OCI-LY1 (cell line): Measurements from ENCODE around the gene CLK2.

ENCODE experiments used
- H2AFZ ChIP-seq: fragments of 200-600 bp; sonication (generic), shearing (Covaris generic); 2 replicates; pipeline ENCODE4 v1.6.0; 2014; ENCODE audit warnings: antibody characterized with exemption, mild to moderate bottlenecking, low read length
- H3F3A ChIP-seq: fragments of 200-600 bp; sonication (generic), shearing (Covaris generic); 2 replicates; pipeline ENCODE4 v1.6.0; 2014; ENCODE audit warnings: mild to moderate bottlenecking, antibody characterized with exemption, low read length, moderate library complexity; ENCODE audit not compliant: insufficient read depth
- H3K27ac ChIP-seq: fragments of 200-600 bp; sonication (generic); 2 replicates; pipeline ENCODE4 v1.5.1; 2014; ENCODE audit warnings: low read length, mixed run types, mild to moderate bottlenecking, low read depth; ENCODE audit not compliant: poor library complexity, severe bottlenecking
- H3K27me3 ChIP-seq: fragments of 200-600 bp; sonication (generic); 2 replicates; pipeline ENCODE4 v1.6.0; 2014; ENCODE audit warnings: antibody characterized with exemption, mild to moderate bottlenecking, low read length, moderate library complexity; ENCODE audit not compliant: insufficient read depth
- H3K36me3 ChIP-seq: fragments of 200-600 bp; sonication (generic); 2 replicates; pipeline ENCODE4 v1.6.1; 2014; ENCODE audit warnings: mild to moderate bottlenecking, antibody characterized with exemption, low read length, moderate library complexity, mixed read lengths; ENCODE audit not compliant: insufficient read depth
- H3K4me1 ChIP-seq: fragments of 200-600 bp; sonication (generic); 2 replicates; pipeline ENCODE4 v1.5.1; 2014; ENCODE audit warnings: mild to moderate bottlenecking, low read length, moderate library complexity; ENCODE audit not compliant: insufficient read depth, severe bottlenecking
- H3K4me2 ChIP-seq: fragments of 200-600 bp; sonication (generic), shearing (Covaris generic); 2 replicates; pipeline ENCODE4 v1.6.1; 2014; ENCODE audit warnings: low read length
- H3K4me3 ChIP-seq: fragments of 200-600 bp; sonication (generic); 2 replicates; pipeline ENCODE4 v1.5.1; 2014; ENCODE audit warnings: low read length, low read depth, mild to moderate bottlenecking, mixed read lengths; ENCODE audit not compliant: poor library complexity, severe bottlenecking
- H3K79me2 ChIP-seq: fragments of 200-600 bp; shearing (Covaris generic); 2 replicates; pipeline ENCODE4 v1.6.1; 2016; ENCODE audit warnings: mixed run types, low read length, mixed read lengths; ENCODE audit not compliant: insufficient read depth
- H3K9ac ChIP-seq: fragments of 200-600 bp; sonication (generic), shearing (Covaris generic); 2 replicates; pipeline ENCODE4 v1.6.1; 2014; ENCODE audit warnings: mild to moderate bottlenecking, low read length, mixed read lengths
- H3K9me2 ChIP-seq: fragments of 200-600 bp; sonication (generic), shearing (Covaris generic); 2 replicates; pipeline ENCODE4 v1.6.1; 2014; ENCODE audit warnings: low read depth, mild to moderate bottlenecking, low read length, mixed read lengths
- H3K9me3 ChIP-seq: fragments of 200-600 bp; shearing (Covaris generic); 2 replicates; pipeline ENCODE4 v1.6.1; 2014; ENCODE audit warnings: low read length, mixed read lengths
- H4K20me1 ChIP-seq: fragments of 200-600 bp; sonication (generic), shearing (Covaris generic); 2 replicates; pipeline ENCODE4 v1.6.0; 2016; ENCODE audit warnings: mild to moderate bottlenecking, low read length; ENCODE audit not compliant: insufficient read depth
- CTCF ChIP-seq: fragments of 200-600 bp; sonication (generic), shearing (Covaris generic); IDR thresholded peaks from 2 replicates; pipeline ENCODE4 v1.5.1; 2017; ENCODE audit warnings: mild to moderate bottlenecking, antibody characterized with exemption, low read length, moderate library complexity, mixed read lengths
- EZH2 ChIP-seq: fragments of 200-600 bp; sonication (generic), shearing (Covaris generic); IDR thresholded peaks from 2 replicates; pipeline ENCODE4 v1.8.0; 2017; ENCODE audit warnings: borderline replicate concordance, mixed run types, mild to moderate bottlenecking, antibody characterized with exemption, low read length, moderate library complexity, mixed read lengths

CLK2 gene

GRCh38 chr1:155320661-155321617, 47.6 kb upstream of the CLK2 start, which contains the start of gene RUSC1:
Gene RUSC1 (plus strand): TSS chr1:155320894. CDS start chr1:155321774, 880 bp downstream.
- Histone ChIP-seq H3F3A (no peaks in the 10 kb centered on the region), H3K9me2 (no peaks in the 10 kb centered on the region), H3K4me1 (peaks cover 49% of the 10 kb centered on the region), H3K4me2 (peak within 1 kb of the TSS; percentile 97), H3K4me3 (peak within 1 kb of the TSS; percentile 52), H2AFZ (no peak within 1 kb of the TSS), H3K9ac (peak within 1 kb of the TSS; percentile 39; the same call in 1 of the 2 replicates), H3K27me3 (no peaks in the 10 kb centered on the region), H3K9me3 (no peaks in the 10 kb centered on the region), H3K36me3 (peaks cover 41% of the 10 kb centered on the region), H4K20me1 (no peaks in the 10 kb centered on the region), H3K27ac (peak within 1 kb of the TSS; percentile 24), H3K79me2 (no peaks in the 10 kb centered on the region)
- TF ChIP-seq CTCF: no peak
- TF ChIP-seq EZH2: no peak

- no peaks in the 10 kb centered on the region for H3F3A ChIP-seq
These were observed 46.9 kb upstream of the CLK2 start for GRCh38 chr1:155320252-155320651.

GRCh38 chr1:155319536-155319935, 46.2 kb upstream of the CLK2 start:
- H4K20me1 ChIP-seq: no peaks in the 10 kb centered on the region
- no peaks in the 10 kb centered on the region for H3K9me2 ChIP-seq
- H3K36me3 ChIP-seq: peaks cover 48% of the 10 kb centered on the region
- H3K9ac ChIP-seq: no peak overlapping the region; the same call in 1 of the 2 replicates
- H3K27ac ChIP-seq: peak overlapping the region; percentile 24
- no peaks in the 10 kb centered on the region for H3K27me3 ChIP-seq
- H3K4me1 ChIP-seq: peaks cover 36% of the 10 kb centered on the region
- no peak overlapping the region for H2AFZ ChIP-seq
- no peaks in the 10 kb centered on the region for H3K9me3 ChIP-seq
- peak overlapping the region; percentile 97; the same call in 1 of the 2 replicates for H3K4me2 ChIP-seq
- H3K79me2 ChIP-seq: no peaks in the 10 kb centered on the region
- H3F3A ChIP-seq: no peaks in the 10 kb centered on the region
- no peak overlapping the region for H3K4me3 ChIP-seq
- TF ChIP-seq CTCF (no peak), EZH2 (no peak)

More at GRCh38 chr1:155320252-155320651, 46.9 kb upstream of the CLK2 start:
- Histone ChIP-seq H4K20me1 (no peaks in the 10 kb centered on the region), H2AFZ (no peak overlapping the region), H3K4me3 (peak overlapping the region; percentile 52), H3K4me1 (peaks cover 43% of the 10 kb centered on the region), H3K9ac (no peak overlapping the region; the same call in 1 of the 2 replicates), H3K9me2 (no peaks in the 10 kb centered on the region), H3K9me3 (no peaks in the 10 kb centered on the region), H3K27ac (peak overlapping the region; percentile 24), H3K36me3 (peaks cover 41% of the 10 kb centered on the region), H3K79me2 (no peaks in the 10 kb centered on the region), H3K27me3 (no peaks in the 10 kb centered on the region), H3K4me2 (peak overlapping the region; percentile 97)
- TF ChIP-seq EZH2 (no peak), CTCF (no peak)
